ENCODE data around the gene SSBP3. TPM values are rescaled to one million over a fixed set of nuclear protein-coding genes. Genes with fewer than 3 reads are reported as not detected.

The SSBP3 gene
- total RNA-seq, 1 experiment from 2014 or later: 42.1 TPM

- Histone ChIP-seq H3K4me1 (no peaks in the 10 kb centered on the region), H3K9me3 (no peaks in the 10 kb centered on the region), H3K4me3 (ENCODE audit: low read depth, low read length) (no peak overlapping the region), H3K27me3 (replicated peaks; ENCODE audit: control insufficient read depth, insufficient read depth, low read length) (no peaks in the 10 kb centered on the region), H3K36me3 (ENCODE audit: control insufficient read depth, insufficient read depth, low read length) (no peaks in the 10 kb centered on the region)
- no peaks in the 10 kb centered on the region for H3K27me3 Mint-ChIP-seq (ENCODE audit: insufficient read depth, unreplicated experiment)
- ChIA-PET POLR2A (no interaction called here), CTCF (no interaction called here)
- peaks cover 4% of the 10 kb centered on the region for H3K36me3 Mint-ChIP-seq (ENCODE audit: insufficient read depth, unreplicated experiment)
- H3K27ac Mint-ChIP-seq (ENCODE audit: unreplicated experiment): no peak overlapping the region
- intact Hi-C loops (cut with micrococcal nuclease; ENCODE audit: unreplicated experiment): no loop called here
- no TSS peak for BruUV-seq (replicated peaks)
- no peaks in the 10 kb centered on the region for H3K4me1 Mint-ChIP-seq (ENCODE audit: low read depth, unreplicated experiment)
- no peak for DNase-seq
- no peaks in the 10 kb centered on the region for H3K9me3 Mint-ChIP-seq (ENCODE audit: unreplicated experiment)
- no peak overlapping the region for H3K4me3 Mint-ChIP-seq (ENCODE audit: unreplicated experiment)
- TF ChIP-seq CTCF (IDR thresholded peaks at IDR 0.05; ENCODE audit: insufficient read depth in 1 of 2, low read depth in 1 of 2, low read length in 1 of 2, severe bottlenecking in 1 of 2, unreplicated experiment in 1 of 2): no peak
Observed at GRCh38 chr1:54267815-54268761, 138.1 kb downstream of the SSBP3 start.

GRCh38 chr1:54266908-54267307, 139.3 kb downstream of the SSBP3 start:
- ChIA-PET POLR2A (interaction anchor here (0.5 kb wide), 1 partner anchor 424 kb away, joined by 6 read pairs; no protein-coding TSS in a partner anchor), CTCF (no interaction called here)
- no peaks in the 10 kb centered on the region for H3K9me3 Mint-ChIP-seq (ENCODE audit: unreplicated experiment)
- H3K27me3 ChIP-seq (replicated peaks; ENCODE audit: control insufficient read depth, insufficient read depth, low read length): no peaks in the 10 kb centered on the region
- no peak overlapping the region for H3K4me3 ChIP-seq (ENCODE audit: low read depth, low read length)
- no peak for TF ChIP-seq CTCF (IDR thresholded peaks at IDR 0.05; ENCODE audit: insufficient read depth in 1 of 2, low read depth in 1 of 2, low read length in 1 of 2, severe bottlenecking in 1 of 2, unreplicated experiment in 1 of 2)
- no peak overlapping the region for H3K4me3 Mint-ChIP-seq (ENCODE audit: unreplicated experiment)
- no peaks in the 10 kb centered on the region for H3K4me1 ChIP-seq
- no peak for DNase-seq
- no peak overlapping the region for H3K27ac Mint-ChIP-seq (ENCODE audit: unreplicated experiment)
- no TSS peak for BruUV-seq (replicated peaks)
- intact Hi-C loops (cut with micrococcal nuclease; ENCODE audit: unreplicated experiment): no loop called here
- no peaks in the 10 kb centered on the region for H3K27me3 Mint-ChIP-seq (ENCODE audit: insufficient read depth, unreplicated experiment)
- no peaks in the 10 kb centered on the region for H3K4me1 Mint-ChIP-seq (ENCODE audit: low read depth, unreplicated experiment)
- H3K9me3 ChIP-seq: no peaks in the 10 kb centered on the region
- H3K36me3 Mint-ChIP-seq (ENCODE audit: insufficient read depth, unreplicated experiment): peaks cover 4% of the 10 kb centered on the region
- H3K36me3 ChIP-seq (ENCODE audit: control insufficient read depth, insufficient read depth, low read length): no peaks in the 10 kb centered on the region

DNA sequence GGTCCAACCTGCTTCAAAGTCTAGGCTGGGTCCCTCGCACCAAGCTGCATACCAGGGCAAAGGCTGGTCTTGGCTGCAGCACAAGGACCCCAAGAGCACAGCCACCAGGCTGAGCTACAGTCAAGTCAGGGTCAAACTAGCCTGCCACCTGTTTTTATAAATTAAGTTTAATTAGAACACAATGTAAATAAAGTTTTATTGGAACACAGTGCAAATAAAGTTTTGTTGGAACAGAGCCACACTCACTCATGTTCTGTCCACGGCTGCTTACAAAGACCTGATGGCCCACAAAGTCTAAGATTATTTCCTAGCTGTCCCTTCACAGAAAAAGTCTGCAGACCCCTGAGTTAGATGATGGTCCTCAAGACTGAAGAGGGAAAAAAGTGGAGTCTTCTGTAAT, 140.0 kb downstream of the SSBP3 start:
- POLR2A ChIA-PET: interaction anchor here (0.5 kb wide), 1 partner anchor 425 kb away, joined by 6 read pairs; no protein-coding TSS in a partner anchor
- BruUV-seq (replicated peaks): no TSS peak

More for the DNA sequence above, 140.0 kb downstream of the SSBP3 start:
- Histone ChIP-seq H3K4me3 (ENCODE audit: low read depth, low read length) (no peak overlapping the region), H3K27me3 (replicated peaks; ENCODE audit: control insufficient read depth, insufficient read depth, low read length) (no peaks in the 10 kb centered on the region), H3K36me3 (ENCODE audit: control insufficient read depth, insufficient read depth, low read length) (no peaks in the 10 kb centered on the region), H3K4me1 (no peaks in the 10 kb centered on the region), H3K9me3 (no peaks in the 10 kb centered on the region)
- Mint-ChIP-seq H3K4me3 (ENCODE audit: unreplicated experiment) (no peak overlapping the region), H3K27ac (ENCODE audit: unreplicated experiment) (no peak overlapping the region), H3K36me3 (ENCODE audit: insufficient read depth, unreplicated experiment) (no peaks in the 10 kb centered on the region), H3K4me1 (ENCODE audit: low read depth, unreplicated experiment) (no peaks in the 10 kb centered on the region), H3K9me3 (ENCODE audit: unreplicated experiment) (no peaks in the 10 kb centered on the region), H3K27me3 (ENCODE audit: insufficient read depth, unreplicated experiment) (no peaks in the 10 kb centered on the region)
- CTCF ChIA-PET: no interaction called here
- TF ChIP-seq CTCF (IDR thresholded peaks at IDR 0.05; ENCODE audit: insufficient read depth in 1 of 2, low read depth in 1 of 2, low read length in 1 of 2, severe bottlenecking in 1 of 2, unreplicated experiment in 1 of 2): no peak
- intact Hi-C loops (cut with micrococcal nuclease; ENCODE audit: unreplicated experiment): no loop called here
- no peak for DNase-seq
